HG03469 (cell line): ENCODE results near the gene GAB1.

Experiments
- ATAC-seq: cut with Tn5 transposase; IDR thresholded peaks from one replicate; pipeline ENCODE4 v1.9.1; 2021; ENCODE audit warnings: mild to moderate bottlenecking, moderate library complexity, moderate number of reproducible peaks; ENCODE audit not compliant: unreplicated experiment

Gene GAB1

GRCh38 chr4:143407888-143408287 is 71.2 kb downstream of the GAB1 start:
- no peak for ATAC-seq

- ATAC-seq = no peak
Observed at GRCh38 chr4:143410015-143410414, 73.3 kb downstream of the GAB1 start.

GRCh38 chr4:143411527-143412419 is 75.1 kb downstream of the GAB1 start:
- ATAC-seq = no peak

GRCh38 chr4:143412420-143412758 is 75.7 kb downstream of the GAB1 start:
- ATAC-seq = no peak

GRCh38 chr4:143417679-143418403 is 81.2 kb downstream of the GAB1 start:
- ATAC-seq = peak; percentile 77

GRCh38 chr4:143420227-143420626 is 83.6 kb downstream of the GAB1 start:
- ATAC-seq = no peak

GRCh38 chr4:143421609-143422008 is 84.9 kb downstream of the GAB1 start:
- no peak for ATAC-seq

GRCh38 chr4:143424276-143424675 is 87.6 kb downstream of the GAB1 start:
- no peak for ATAC-seq

- no peak for ATAC-seq
Observed at GRCh38 chr4:143431526-143432257, 95.0 kb downstream of the GAB1 start.

- ATAC-seq = no peak
Observed at GRCh38 chr4:143432258-143432591, 95.5 kb downstream of the GAB1 start.

GRCh38 chr4:143433231-143433630 is 96.6 kb downstream of the GAB1 start:
- no peak for ATAC-seq

- ATAC-seq = no peak
Observed at GRCh38 chr4:143435955-143436354, 99.3 kb downstream of the GAB1 start.

- no peak for ATAC-seq
Observed at GRCh38 chr4:143437476-143437875, 100.8 kb downstream of the GAB1 start.

GRCh38 chr4:143437937-143438336 is 101.3 kb downstream of the GAB1 start:
- no peak for ATAC-seq

GRCh38 chr4:143438710-143439109 is 102.0 kb downstream of the GAB1 start:
- ATAC-seq = no peak

GRCh38 chr4:143441109-143441508 is 104.4 kb downstream of the GAB1 start:
- ATAC-seq = no peak

- no peak for ATAC-seq
Observed at GRCh38 chr4:143441678-143442077, 105.0 kb downstream of the GAB1 start.

GRCh38 chr4:143443728-143444127 is 107.1 kb downstream of the GAB1 start:
- no peak for ATAC-seq

- no peak for ATAC-seq
Observed at GRCh38 chr4:143451186-143451585, 114.5 kb downstream of the GAB1 start.

- ATAC-seq = no peak
Observed at GRCh38 chr4:143455211-143455610, 118.5 kb downstream of the GAB1 start.

- ATAC-seq = no peak
Observed at GRCh38 chr4:143458966-143459365, 122.3 kb downstream of the GAB1 start.
